GM18870 (cell line): ENCODE results near the gene NUDT14.

Source experiments
- ATAC-seq: cut with Tn5 transposase; IDR thresholded peaks from one replicate; pipeline ENCODE4 v1.9.1; 2021; ENCODE audit warnings: moderate library complexity; ENCODE audit not compliant: unreplicated experiment

The NUDT14 gene

DNA sequence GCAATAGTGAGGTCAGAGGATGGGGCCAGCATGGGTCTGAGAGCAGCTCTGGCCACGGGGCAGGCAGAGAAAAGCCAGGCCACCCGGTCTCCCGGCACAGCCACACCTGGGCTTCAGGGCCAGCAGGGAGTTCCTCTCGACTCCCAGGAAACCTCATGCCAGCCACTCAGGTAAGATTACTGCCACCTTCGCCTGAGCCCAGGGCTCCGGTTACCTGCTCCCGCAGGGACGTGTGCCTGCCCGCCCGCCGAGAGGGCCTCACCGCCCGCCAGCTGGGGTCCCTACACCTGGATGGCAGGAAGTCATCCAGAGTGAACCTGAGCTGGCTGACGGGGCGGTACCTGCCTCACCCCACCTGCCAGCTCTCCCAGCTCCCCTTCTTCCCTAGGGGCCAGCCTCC lies 19.8 kb downstream of the NUDT14 start:
- ATAC-seq: no peak

DNA sequence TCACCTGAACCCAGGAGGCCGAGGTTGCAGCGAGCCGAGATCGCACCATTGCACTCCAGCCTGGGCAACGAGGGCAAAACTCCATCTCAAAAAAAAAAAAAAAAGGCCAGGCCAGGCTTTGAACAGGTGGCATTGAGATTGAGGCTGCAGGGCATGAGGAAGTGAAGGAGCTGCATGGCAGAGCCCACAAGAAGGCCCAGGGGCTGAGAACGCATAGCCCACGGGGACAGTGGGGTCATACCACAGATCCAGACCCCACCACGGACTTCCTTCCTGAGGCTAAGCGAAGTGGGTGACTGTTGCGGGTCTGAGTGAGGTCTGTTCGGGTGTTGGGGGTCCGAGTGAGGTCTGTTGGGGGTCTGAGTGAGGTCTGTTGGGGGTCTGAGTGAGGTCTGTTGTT lies 20.3 kb downstream of the NUDT14 start:
- no peak for ATAC-seq

DNA sequence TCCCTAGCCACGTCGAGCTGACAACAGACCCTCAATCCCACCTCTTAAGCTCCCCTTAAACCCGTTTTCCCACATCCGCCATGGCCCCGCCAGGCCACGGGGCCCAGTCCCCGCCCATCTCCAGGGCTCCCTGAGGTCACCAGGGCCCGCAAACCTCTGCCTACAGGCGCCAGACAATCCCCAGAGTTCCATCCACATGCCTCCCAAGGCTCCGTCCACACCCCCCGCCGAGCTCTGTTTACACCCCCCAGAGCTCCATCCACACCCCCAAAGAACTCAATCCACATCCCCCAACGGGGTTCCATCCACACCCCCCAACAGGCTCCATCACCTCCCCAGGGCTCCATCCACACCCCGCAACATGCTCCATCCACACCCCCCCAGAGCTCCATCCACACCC lies 21.8 kb downstream of the NUDT14 start:
- ATAC-seq: no peak

DNA sequence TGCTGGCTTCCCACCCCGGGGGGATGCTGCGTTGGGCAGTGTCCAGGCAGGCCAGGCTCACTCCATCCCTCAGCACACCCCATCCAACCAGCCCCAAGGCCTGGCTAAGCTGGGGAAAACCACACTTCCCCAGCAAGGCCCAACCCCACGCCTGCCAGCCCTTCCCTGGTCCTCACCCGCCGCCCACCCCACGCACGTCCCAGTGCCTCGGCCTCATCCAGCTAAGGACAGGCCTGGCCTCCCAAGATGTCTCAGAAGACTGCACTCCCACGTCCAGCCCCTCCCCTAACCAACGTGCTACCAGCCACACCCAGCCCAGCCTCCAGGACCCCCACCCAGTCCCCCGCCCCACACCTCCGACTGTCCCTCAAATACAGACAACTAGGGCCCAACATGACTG lies 22.3 kb downstream of the NUDT14 start:
- no peak for ATAC-seq

DNA sequence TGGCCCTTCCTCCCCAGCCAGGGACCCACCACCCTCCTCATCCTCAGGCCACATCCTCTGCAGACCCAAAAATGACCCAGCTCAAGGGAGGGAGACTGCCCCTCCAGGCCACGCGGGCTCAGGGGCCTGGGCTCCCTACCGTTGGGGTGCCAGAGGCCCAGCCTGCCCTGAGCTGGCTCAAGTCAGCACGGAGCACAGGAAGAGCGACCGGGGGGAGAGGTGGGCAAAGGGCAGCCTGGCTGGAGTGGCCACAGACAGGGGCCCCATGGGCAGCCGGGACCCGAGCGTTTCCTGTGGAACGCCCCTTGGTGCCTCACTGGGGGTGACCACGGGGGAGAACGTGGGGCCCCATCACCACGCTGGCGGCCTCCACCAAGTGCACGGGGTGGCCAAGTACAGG lies 23.2 kb downstream of the NUDT14 start:
- no peak for ATAC-seq

DNA sequence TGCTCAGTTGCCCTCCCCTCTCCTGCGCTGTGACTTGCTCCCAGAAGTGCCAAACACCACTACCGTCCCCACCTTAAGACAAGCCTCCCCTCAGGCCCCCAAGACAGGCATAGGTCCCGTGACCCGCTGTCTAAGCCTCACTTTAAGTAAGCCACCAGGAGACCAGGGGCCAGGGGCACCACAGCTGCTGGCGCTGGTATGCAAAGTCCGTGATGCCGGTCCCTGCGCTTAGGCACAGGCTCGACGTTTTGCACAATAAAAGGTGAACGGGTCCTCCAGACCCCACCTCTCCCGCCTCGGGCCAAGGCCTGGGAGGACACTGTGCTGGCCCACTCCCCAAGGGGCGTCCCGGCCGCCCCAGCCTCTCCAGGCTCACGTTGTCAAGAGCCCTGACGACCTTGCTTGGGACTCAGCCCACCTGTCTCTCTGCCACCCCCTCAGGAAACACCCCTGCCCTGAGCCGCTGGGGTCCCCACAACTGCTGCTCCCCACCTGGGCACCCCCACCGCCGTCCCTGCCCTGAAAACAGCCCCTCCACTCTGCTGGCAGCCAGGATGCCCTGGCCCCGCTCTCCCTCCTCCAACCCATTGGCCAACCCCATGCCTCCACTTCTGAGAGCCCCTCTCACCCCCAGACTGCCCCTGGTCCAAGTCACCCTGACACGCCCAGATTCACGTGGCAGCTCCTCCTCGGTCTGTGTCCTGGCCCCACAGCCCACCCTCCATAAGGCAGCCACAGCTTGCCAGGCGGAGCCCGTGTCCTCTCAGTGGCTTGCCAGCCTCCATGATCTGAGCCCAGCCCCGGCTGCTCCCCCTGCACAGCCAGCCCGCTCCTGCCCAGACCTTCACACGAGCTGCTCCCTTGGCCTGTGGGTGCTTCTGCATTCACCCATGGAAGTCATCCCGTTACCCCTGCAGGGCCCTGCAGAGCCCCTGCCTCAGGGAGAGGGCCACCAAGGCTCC lies 24.4 kb downstream of the NUDT14 start:
- ATAC-seq: no peak

DNA sequence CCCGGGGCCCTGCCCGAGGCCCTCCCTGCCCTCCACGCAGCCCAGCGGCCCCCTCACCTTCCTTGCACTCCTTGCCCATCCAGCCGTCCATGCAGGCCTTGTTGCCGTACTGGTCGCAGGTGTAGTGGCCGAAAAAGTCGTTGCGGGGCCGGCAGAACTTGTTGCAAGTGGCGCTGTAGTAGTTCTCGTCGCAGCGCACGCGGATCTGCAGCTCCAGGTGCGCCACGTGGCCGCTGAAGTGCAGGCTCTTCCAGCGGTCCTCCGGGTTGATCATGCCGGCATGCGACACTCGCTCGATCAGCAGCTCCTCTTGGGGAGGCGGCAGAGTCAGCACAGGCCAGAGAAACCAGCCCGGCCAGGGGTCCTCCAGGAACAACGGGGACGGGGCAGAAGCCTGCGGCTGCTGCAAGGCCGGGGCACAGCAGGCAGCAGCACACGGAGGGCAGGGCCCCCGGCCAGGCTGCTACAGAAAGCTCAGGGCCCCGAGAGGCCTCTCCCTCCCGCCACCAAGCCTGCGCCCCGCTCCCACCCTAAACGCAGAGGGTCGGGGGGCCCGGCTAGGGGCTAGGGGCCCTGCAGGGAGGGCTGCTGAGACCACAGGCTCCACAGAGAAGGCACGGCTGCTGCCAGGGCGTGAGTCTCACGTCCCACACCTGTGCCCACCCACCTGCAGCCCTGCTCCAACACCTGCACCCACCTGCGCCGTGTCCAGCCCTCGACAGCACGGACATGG lies 25.3 kb downstream of the NUDT14 start:
- ATAC-seq: no peak

DNA sequence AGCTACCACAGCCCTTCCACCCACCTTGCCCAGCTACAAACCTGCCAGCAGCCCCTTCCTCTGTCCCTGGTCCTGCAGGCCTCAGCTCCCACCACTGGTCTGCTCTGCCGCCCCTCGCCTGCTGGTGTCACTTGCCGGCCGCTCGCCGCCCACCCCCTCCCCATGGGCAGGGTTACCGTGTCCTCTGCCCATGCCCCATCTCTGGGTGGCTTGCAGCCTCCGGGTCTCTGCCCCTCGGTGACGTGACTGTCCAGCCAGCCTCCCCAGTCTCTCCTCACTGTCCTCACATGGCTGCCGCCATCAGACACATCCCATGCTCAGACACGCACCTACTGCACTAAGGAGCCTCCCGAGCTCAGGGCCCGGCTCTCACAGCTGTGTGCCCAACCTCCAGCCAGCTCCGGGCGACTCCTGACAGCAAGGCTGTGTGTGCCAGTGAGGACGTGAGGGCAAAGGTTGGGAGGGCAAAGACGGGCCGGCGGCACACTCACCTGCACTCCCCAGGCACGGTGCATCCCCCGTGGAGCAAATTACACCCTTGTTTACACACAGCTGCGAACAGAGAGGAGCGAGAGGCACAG lies 26.0 kb downstream of the NUDT14 start:
- no peak for ATAC-seq

DNA sequence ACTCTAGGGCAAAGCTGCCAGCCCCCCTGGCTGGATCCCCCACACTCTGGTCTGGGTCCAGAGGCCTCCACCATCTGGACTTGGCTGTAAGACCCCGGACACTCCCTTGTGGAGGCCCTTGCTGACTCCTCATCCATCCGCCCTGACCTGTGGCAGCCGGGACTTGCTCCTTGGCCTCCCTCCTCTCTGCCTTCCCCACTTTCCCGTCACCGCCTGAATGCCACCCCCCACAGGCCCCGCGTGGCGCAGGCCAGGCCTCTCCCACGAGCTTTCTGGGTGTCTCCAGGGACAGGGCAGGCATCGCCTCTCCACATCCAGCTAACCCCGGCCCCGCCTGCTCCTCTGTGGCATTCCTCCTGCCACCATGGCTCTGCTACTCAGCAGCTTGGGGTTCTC lies 26.6 kb downstream of the NUDT14 start:
- ATAC-seq: no peak

DNA sequence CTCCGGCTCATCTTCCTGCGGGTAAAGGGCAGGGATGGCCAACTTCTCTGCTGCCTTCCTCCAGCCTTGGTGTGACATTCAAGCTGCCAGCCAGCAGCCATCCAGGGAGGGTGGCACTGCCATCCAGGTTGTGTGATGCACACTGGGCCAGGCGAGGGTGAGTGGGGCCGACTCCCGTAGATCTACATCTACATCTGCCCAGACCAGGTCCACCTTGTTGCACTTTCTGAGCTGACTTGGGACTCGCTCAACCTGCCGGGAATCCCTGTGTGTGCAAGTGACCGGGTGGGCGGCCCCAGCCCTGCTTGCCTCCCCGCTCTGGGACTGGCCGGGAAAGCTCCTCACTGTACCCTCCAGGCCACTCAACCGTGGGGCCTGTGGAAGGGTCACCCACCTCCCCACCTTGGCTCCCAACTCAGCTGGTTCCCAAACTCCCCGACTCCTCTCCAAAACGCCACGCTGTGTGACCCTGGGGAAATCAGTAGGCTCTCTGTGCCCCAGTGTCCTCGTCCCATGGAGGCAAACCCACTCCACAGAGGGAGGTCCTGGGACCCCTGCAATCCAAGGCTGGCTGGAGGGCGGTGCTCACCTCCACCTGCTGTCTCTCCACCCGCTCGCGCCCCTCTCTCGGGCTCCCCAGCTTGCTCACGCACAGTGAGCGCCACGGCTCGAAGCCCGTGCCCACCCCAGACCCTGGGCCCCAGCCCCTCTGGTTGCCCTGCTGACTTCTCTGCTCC lies 27.2 kb downstream of the NUDT14 start:
- ATAC-seq: no peak

DNA sequence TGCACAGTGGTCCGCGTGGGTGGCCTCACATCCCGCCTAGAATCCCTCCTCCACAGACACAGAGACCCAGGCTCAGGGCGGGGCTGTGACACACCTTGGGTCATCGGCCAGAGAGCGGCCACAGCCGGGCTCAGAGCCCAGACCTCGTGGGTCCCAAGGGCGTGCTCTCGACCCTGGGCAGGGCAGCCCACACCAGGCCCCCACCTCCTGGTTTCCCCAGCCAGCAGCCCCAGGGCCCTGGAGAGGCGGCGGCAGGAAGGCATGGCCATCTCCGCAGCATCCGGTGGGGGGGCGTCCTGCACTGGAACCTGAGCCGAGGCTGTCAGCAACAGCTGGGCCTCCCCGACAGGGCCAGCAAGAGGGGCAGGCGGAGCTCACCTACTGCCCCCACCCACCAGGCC lies 27.8 kb downstream of the NUDT14 start:
- no peak for ATAC-seq

DNA sequence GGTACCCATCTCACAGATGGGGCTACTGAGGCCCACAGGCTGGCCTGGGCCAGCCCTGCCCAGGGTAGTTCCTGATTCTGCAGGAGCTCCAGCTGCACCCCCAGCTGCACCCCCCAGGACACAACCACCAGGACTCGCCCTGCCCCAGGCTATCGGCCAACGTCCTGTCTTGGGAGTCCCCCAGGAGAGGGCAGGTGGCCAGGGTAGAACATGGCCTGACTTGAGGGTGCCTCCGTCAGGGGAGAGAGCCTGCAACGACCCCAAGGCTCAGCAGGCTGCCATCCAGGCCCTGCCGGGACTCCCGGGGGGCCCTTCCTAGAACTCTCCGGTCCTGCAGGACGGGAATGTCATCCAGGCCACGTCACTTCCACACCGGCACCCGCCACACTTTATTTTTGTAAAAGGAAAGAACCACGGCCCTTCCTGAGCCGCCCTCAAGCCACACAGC lies 28.3 kb downstream of the NUDT14 start:
- no peak for ATAC-seq

DNA sequence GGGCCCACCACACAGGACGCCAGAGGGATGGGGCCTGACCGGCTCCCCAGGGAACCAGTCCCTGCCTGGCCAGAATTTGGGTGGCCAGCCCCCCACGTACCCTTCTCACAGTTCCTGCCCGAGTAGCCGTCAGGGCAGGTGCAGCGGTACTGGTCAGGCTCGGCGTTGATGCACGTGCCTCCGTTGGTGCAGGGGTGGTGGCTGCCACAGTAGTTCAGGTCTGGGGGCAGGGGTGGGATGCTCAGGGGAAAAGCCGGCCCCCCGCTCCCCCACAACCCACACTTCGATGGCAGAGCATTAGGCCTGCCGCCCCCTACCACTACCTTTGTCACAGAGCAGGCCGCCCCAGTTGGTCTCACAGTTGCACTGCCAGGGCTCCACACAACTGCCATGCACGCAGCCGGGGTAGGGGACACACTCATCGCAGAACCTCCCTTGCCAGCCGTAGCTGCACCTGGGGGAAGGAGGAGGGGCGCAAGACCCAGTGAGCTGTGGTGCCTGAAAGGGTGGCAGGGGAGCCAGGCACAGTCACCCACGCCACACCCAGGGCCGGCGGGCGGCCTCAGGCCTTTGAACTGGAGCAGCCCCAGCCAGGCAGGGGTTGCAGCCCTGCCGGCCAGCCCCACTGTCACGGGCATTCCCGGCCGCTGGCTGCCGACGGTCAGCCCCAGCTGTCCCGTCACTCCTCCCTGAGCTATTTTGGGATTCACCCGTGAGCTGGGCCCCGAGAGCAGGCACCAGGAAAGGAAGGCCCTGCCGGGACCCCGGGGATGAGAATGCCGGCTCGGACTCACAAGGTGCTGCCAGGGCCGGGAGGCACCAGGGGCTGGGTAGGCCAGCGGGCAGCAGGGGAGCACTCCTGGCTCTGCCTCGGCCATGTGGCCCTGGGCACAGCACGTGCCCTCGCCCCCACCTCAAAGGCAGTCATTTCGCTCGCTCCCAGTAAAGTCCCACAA lies 29.0 kb downstream of the NUDT14 start:
- ATAC-seq: no peak

DNA sequence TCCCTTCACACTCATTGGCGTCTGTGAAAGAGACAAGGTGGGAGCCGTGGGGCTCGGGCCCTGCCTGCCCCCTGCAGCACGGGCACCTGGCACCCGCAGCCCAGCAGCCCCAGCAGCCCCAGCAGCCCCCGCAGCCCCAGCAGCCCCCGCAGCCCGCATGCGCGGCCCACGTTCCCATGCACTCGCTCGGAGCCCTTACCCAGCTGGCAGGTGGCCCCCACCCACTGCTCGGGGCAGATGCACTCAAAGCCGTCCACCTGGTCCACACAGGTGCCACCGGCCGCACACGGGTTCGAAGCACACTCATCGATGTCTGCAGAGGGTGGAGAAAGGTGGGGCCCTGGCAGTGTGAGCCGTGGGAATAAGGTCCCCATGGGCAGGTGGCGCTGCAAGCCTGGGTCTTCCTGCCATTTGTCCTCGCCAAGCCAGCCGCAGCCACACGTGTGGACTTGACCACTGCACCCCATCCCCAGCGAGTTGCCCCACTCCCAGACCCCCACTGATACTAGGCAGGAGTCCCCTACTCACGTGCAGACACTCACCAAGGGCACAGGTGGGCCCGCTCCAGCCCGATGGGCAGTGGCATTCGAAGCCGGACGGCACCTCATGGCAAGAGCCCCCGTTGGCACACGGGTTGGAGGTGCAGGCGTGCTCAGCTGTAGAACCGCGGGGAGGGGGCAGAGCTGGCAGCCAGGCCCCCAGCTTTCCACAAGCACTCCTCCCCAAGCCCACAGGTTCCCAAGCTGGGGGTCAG lies 29.9 kb downstream of the NUDT14 start:
- no peak for ATAC-seq

DNA sequence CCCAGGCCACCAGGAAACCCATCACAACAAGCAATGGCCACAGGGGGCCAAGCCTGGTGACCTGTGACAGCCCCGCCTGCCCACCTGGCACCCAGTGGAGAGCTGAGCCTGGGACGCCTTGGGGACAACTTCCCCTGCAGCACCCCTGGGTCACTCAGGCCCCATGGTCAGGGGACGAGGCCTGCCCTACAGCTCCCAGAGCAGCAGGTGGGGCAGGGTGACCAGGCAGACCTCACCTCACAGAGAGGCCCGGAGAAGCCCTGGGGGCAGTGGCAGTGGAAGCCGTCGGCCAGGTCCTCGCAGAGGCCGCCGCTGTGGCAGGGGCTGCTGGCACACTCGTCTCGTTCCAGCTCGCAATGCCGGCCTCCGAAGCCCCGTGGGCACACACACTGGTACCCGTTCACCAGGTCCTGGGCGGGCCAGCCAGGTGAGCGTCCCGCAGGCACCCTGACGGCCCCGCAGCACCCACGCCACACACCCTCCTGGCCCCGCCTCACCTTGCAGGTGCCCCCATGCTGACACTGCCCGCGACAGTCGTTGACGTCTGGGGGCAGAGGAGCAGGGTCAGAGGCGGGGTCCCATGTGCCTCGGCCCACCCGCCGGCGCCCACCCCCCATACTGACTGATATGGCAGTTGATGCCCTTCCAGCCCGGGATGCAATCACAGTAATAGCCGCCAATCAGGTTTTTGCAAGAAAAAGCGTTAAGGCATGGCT lies 30.6 kb downstream of the NUDT14 start:
- no peak for ATAC-seq

DNA sequence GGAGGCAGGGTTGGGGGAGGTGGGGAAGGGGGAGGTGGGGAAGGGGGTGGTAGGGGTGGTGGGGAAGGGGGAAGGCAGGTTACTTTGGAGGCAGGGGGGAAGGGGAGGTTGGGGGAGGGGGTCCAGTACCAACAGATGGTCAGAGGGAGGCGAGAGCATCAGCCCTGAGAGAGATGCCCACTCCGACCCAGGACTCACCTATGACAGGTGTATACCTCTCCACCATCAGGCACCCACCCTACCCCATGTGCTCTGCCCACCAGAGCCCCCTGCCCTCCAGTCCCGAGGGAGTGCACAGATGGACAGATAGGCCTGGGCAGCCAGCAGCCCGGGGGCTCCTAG lies 31.1 kb downstream of the NUDT14 start:
- no peak for ATAC-seq

DNA sequence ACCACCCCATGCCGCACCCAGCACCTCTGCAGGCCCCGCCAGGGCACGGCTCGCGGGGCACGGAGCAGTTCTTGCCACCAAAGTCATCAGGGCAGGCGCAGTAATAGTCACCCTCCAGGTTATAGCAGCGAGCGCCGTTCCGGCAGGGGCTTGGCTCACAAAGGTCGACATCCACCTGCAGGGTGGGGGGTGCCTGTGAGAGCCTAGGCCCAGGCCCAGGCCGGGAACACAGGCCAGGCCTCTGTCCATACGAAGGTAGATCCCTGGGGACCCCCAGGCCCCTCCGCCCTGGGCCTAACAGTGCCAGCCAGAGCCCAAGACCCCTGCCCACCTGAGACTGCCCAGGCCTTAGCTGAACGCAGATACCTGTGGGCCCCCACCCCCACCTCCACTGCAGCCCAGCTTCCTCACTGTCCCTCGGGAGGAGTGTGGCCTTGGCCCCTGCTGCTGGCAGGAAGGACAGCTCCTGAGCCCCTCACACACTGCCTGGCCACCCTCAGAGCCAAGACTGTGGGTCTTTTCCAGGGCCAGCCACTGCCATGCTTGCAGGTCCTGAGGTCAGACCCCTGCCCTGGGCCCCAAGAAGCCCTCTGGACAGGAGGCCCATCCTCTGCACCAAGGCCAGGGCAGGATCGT lies 31.8 kb downstream of the NUDT14 start:
- ATAC-seq: no peak

DNA sequence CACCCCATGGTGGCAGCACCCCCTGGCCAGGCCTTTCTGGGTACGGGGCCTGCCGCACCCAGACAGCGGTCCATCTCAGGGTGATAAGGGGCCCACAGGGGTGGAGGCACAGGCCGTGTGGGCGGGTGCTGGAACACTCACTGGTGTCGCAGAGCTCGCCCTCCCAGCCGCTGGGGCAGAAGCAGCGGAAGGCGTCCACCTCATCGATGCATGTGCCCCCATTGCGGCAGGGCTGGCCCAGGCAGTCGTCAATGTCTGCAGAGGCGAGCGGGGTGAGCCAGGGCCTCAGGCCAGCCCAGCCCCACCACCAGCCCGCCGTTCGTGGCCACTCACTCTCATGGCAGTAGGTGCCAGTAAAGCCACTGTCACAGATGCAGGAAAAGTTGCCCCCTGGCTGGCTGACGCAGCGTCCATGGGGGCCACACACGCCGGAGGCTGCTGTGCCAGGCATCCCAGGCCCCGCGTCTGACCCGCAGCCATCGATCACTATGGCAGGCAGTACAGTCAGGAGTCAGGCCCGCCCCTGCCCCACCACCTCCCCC lies 32.4 kb downstream of the NUDT14 start:
- ATAC-seq: no peak
